HL-60 (cell line): ENCODE data around the gene ANKS3.

ENCODE experiments used
- DNase-seq, 2 experiments: peaks; one replicate each; pipeline ENCODE4 v3.0.0-alpha.2; 2010 to 2020; ENCODE audit warnings: low read depth in 1 of 2, low spot score in 1 of 2
- H3K27ac ChIP-seq: fragments of 250-450 bp; sonication (Bioruptor Pico); replicated peaks from 2 replicates; pipeline ENCODE4 v1.5.1; 2020; ENCODE audit warnings: mild to moderate bottlenecking, moderate library complexity
- H3K27me3 ChIP-seq: fragments of 250-450 bp; sonication (Bioruptor Pico); 2 replicates; pipeline ENCODE4 v1.5.1; 2021; ENCODE audit warnings: mild to moderate bottlenecking, moderate library complexity; ENCODE audit not compliant: insufficient read depth, poor library complexity, severe bottlenecking
- H3K4me3 ChIP-seq: replicated peaks from 2 replicates; pipeline ENCODE4 v1.5.1; 2011; ENCODE audit warnings: mild to moderate bottlenecking, control low read depth, low read length; ENCODE audit not compliant: insufficient read depth
- CTCF ChIP-seq: IDR thresholded peaks from one replicate; pipeline ENCODE4 v1.5.1; 2011; ENCODE audit warnings: low read length, control low read depth, inconsistent platforms; ENCODE audit not compliant: insufficient read depth
- GABPA ChIP-seq: IDR thresholded peaks from 2 replicates; pipeline ENCODE4 v1.6.1; 2012; ENCODE audit warnings: low read depth
- POLR2AphosphoS5 ChIP-seq: IDR thresholded peaks from 2 replicates; pipeline ENCODE4 v1.6.1; 2012; ENCODE audit warnings: low read depth
- REST ChIP-seq: IDR thresholded peaks from 2 replicates; pipeline ENCODE4 v1.6.1; 2012; ENCODE audit warnings: low read depth; ENCODE audit not compliant: insufficient replicate concordance
- SPI1 ChIP-seq: IDR thresholded peaks from 2 replicates; pipeline ENCODE4 v1.6.1; 2012; ENCODE audit warnings: low read depth, mild to moderate bottlenecking, borderline replicate concordance

Gene ANKS3

GRCh38 chr16:4678596-4678995 is 55.5 kb downstream of the ANKS3 start:
- Histone ChIP-seq H3K4me3 (no peak overlapping the region), H3K27ac (peak overlapping the region; percentile 99), H3K27me3 (no peaks in the 10 kb centered on the region)
- DNase-seq, result no peak
- TF ChIP-seq SPI1 (no peak), REST (no peak), POLR2AphosphoS5 (no peak), CTCF (no peak), GABPA (no peak)

- no peaks in the 10 kb centered on the region for H3K27me3 ChIP-seq
- DNase-seq, result no peak
- TF ChIP-seq SPI1 (no peak), CTCF (no peak), GABPA (no peak), POLR2AphosphoS5 (no peak), REST (no peak)
- peak overlapping the region; percentile 35; the same call in 1 of the 2 replicates for H3K27ac ChIP-seq
- H3K4me3 ChIP-seq, result no peak overlapping the region
Observed at GRCh38 chr16:4677994-4678393, 56.1 kb downstream of the ANKS3 start.

- TF ChIP-seq POLR2AphosphoS5 (no peak), SPI1 (no peak), REST (no peak), GABPA (no peak), CTCF (no peak)
- H3K27ac ChIP-seq, result peak overlapping the region; percentile 9; the same call in 1 of the 2 replicates
- H3K4me3 ChIP-seq, result no peak overlapping the region
Observed at GRCh38 chr16:4677390-4677789, 56.7 kb downstream of the ANKS3 start.

More at GRCh38 chr16:4677390-4677789, 56.7 kb downstream of the ANKS3 start:
- H3K27me3 ChIP-seq, result no peaks in the 10 kb centered on the region
- DNase-seq, result no peak
